Naive B cell (primary cell): ENCODE data around the gene SCRN1. TPM values are rescaled to one million over a fixed set of nuclear protein-coding genes. Genes with fewer than 3 reads are reported as not detected.

ENCODE experiments used
- polyA plus RNA-seq, 6 donors: library from polyadenylated mRNA; unstranded; fragments of 300-500 nt; fragmentation: Illumina TruSeq; gene quantifications; one replicate each; pipeline ENCODE4 v1.2.3, GENCODE V29; 2021; ENCODE audit warnings: low read depth in 6 of 6

SCRN1 gene
- polyA plus RNA-seq, 6 donors from 2014 or later: 4.0 to 18.8 (median 14.4) TPM

Other genes starting within 250 kb of the SCRN1 start
- gene WIPF3, start 183.3 kb downstream of the SCRN1 start, polyA plus RNA-seq: under 1 TPM in 1 of 6 donors, not detected in 5; 0.16 TPM
- 1 to 10 TPM; 1.5 to 3.3 (median 2.4) TPM for gene FKBP14, start 36.9 kb upstream of the SCRN1 start, polyA plus RNA-seq
- 1 to 10 TPM; 1.1 to 4.1 (median 3.1) TPM for gene PLEKHA8, start 38.6 kb upstream of the SCRN1 start, polyA plus RNA-seq
- 1 to 10 TPM; 3.1 to 8.3 (median 4.7) TPM for gene MTURN, start 145.2 kb upstream of the SCRN1 start, polyA plus RNA-seq